ENCODE results near the gene ZNF280C. TPM values are rescaled to one million over a fixed set of nuclear protein-coding genes. Genes with fewer than 3 reads are reported as not detected.

Gene ZNF280C
- total RNA-seq, 2 experiments from 2014 or later: 3.9 to 4.0 TPM

DNA sequence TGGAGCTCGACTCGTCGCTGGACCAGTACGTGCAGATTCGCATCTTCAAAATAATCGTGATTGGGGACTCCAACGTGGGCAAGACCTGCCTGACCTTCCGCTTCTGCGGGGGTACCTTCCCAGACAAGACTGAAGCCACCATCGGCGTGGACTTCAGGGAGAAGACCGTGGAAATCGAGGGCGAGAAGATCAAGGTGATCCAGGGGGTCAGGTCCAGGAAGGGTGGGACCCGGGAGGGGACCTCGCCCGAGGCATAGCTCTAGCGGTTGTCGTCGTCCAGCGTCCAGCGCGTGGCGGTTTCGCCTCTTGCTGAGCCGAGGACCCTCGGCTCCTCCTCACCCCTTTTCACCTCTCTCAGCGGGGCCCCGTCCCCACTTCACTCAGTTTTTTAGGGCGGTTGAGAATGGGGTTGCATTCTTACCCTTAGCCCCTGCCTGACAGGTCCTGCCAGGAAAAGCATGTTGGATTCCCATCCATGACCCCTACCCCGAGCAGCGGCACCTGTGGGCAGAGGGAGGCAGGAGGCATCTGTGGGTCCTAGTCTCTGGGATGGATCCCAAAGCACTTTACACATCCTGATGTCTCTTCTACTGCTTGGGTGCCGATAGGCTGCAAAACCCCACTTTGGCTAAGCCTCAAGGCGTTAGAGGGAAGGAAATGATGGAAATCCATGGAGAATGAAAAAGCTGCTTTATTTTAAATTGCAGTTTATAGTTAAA, 96.4 kb downstream of the ZNF280C start:
- CTCF ChIA-PET: no interaction called here
- DNase-seq: no peak
- Mint-ChIP-seq H3K4me1 (ENCODE audit: low read depth) (peaks cover 37% of the 10 kb centered on the region), H3K27ac (peak overlapping the region; percentile 94), H3K36me3 (ENCODE audit: low read depth) (no peaks in the 10 kb centered on the region), H3K4me3 (peak overlapping the region; percentile 87), H3K27me3 (ENCODE audit: low read depth) (no peaks in the 10 kb centered on the region), H3K9me3 (no peaks in the 10 kb centered on the region)
- intact Hi-C loops (cut with micrococcal nuclease): loop anchor here (2.0 to 10.0 kb wide), 4 partner anchors 63 to 730 kb away; partner anchors contain the start of genes ENOX2 and ZDHHC9

DNA sequence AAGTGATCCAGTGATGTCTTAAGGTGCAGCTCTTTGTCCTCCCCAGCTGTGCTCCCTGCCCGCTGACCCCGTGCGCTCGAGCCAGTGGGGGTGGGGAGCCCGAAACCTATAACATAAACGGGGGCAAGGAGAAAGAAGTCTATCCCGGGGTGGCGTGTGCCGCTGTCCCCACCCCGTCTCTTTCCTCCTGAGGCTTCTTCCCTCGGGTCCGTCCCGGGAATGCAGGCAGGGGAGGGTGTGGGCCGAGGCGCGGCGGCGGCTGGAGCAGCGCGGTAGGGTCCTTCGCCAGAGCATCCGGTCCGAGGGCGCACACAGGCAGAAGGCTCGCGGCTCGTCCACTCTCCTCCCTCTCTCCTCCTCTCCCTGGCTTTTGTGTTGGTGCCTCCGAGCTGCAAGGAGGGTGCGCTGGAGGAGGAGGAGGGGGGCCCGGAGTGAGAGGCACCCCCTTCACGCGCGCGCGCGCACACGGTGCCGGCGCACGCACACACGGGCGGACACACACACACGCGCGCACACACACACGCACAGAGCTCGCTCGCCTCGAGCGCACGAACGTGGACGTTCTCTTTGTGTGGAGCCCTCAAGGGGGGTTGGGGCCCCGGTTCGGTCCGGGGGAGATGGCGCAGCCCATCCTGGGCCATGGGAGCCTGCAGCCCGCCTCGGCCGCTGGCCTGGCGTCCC, 97.1 kb downstream of the ZNF280C start, which contains the start of gene RAB33A:
Gene RAB33A (plus strand): TSS at position 517 of the 681 bp plus-strand sequence. CDS start 101 bp downstream, at position 618.
- peaks cover 37% of the 10 kb centered on the region for H3K4me1 Mint-ChIP-seq (ENCODE audit: low read depth)
- H3K36me3 Mint-ChIP-seq (ENCODE audit: low read depth): no peaks in the 10 kb centered on the region
- CTCF ChIA-PET: no interaction called here
- DNase-seq: peak; percentile 32
- H3K4me3 Mint-ChIP-seq: peak within 1 kb of the TSS; percentile 87
- no peaks in the 10 kb centered on the region for H3K9me3 Mint-ChIP-seq
- no peaks in the 10 kb centered on the region for H3K27me3 Mint-ChIP-seq (ENCODE audit: low read depth)
- intact Hi-C loops (cut with micrococcal nuclease): loop anchor here (2.0 to 10.0 kb wide), 5 partner anchors 63 to 731 kb away; partner anchors contain the start of genes ENOX2, ZDHHC9 and ZNF280C
- peak within 1 kb of the TSS; percentile 94 for H3K27ac Mint-ChIP-seq

DNA sequence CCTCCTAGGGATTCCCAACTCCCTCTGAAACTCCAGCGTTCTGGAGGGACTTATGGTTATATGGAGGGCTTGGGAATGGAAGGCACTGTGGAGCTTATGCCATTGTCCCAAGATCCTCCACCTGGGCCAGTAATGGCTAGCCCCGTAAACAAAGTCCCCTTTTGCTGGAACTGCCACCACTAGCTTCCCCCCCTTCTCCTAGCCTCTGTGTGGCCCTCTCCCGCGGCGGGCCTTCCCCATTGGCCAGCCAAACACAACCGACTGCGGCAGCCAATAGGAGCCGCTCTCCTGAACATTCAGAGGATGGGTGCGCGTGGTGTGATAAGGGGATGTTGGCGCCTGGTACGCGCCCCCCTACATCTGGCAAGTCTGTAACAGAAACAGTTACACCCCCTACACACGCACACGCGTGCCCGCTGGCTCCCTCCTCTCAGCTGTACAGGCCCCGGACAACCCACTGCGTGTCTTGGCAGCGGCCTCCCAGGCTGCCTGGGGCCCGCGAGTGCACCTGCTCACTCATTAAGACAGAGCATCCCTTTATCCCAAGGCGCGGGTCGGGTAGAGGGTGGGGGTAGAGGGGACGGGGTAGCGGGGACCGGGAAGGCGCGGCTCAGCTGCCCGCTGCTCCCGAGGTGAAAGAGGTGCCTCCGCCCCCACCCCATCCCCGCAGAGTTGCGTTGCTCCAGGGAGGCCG, 97.8 kb downstream of the ZNF280C start:
- no peaks in the 10 kb centered on the region for H3K27me3 Mint-ChIP-seq (ENCODE audit: low read depth)
- no peaks in the 10 kb centered on the region for H3K9me3 Mint-ChIP-seq
- no peaks in the 10 kb centered on the region for H3K36me3 Mint-ChIP-seq (ENCODE audit: low read depth)
- H3K4me1 Mint-ChIP-seq (ENCODE audit: low read depth): peaks cover 31% of the 10 kb centered on the region
- peak; percentile 77 for DNase-seq
- intact Hi-C loops (cut with micrococcal nuclease): loop anchor here (2.0 to 10.0 kb wide), 3 partner anchors 98 to 731 kb away; partner anchors contain the start of genes ENOX2, ZDHHC9 and ZNF280C
- CTCF ChIA-PET: no interaction called here
- peak overlapping the region; percentile 94 for H3K27ac Mint-ChIP-seq
- H3K4me3 Mint-ChIP-seq: peak overlapping the region; percentile 87

DNA sequence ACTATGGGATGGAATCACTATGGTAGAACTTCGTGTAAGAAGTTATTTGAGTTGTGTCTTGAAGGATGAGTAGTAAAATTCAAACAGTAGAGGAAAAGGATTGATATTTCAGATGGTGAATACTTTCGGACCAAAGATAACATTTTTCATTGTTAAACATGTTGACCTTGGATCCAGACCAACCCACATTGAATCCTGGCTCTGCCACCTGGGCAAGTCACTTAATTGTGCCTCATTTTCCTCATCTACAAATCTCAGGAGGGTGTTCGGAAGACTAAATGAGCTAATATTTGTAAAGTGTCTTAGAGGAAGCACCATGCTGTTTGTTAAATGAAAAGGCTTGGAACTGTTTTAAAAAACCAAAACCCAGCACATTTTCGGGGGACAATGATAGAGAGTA, 101.7 kb downstream of the ZNF280C start:
- CTCF ChIA-PET: interaction anchor here (1.0 kb wide), 1 partner anchor 21 kb away, joined by 3 read pairs; no protein-coding TSS in a partner anchor
- peaks cover 33% of the 10 kb centered on the region for H3K4me1 Mint-ChIP-seq (ENCODE audit: low read depth)
- no peaks in the 10 kb centered on the region for H3K27me3 Mint-ChIP-seq (ENCODE audit: low read depth)
- H3K36me3 Mint-ChIP-seq (ENCODE audit: low read depth): no peaks in the 10 kb centered on the region
- intact Hi-C loops (cut with micrococcal nuclease): loop anchor here (2.0 to 5.0 kb wide), 2 partner anchors 16 to 170 kb away; partner anchors contain the start of gene SLC25A14
- no peaks in the 10 kb centered on the region for H3K9me3 Mint-ChIP-seq
- no peak for DNase-seq
- peak overlapping the region; percentile 92 for H3K27ac Mint-ChIP-seq
- peak overlapping the region; percentile 93 for H3K4me3 Mint-ChIP-seq

DNA sequence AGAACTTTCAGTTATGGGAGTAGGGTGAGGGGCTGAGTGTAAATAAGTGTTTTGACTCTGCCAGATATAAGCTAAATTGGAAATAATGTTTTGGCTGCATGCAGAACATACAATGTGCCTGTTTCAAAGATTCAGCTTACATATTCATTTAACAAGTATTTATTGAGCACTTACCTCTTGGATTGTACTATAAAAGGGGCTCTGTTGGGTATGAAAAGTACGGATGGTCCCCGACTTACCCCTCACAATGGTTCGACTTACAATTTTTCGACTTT, 102.3 kb downstream of the ZNF280C start:
- H3K27ac Mint-ChIP-seq: peak overlapping the region; percentile 92
- peaks cover 35% of the 10 kb centered on the region for H3K4me1 Mint-ChIP-seq (ENCODE audit: low read depth)
- no peak for DNase-seq
- intact Hi-C loops (cut with micrococcal nuclease): loop anchor here (1.0 to 5.0 kb wide), 3 partner anchors 16 to 171 kb away; partner anchors contain the start of gene SLC25A14
- peak overlapping the region; percentile 93 for H3K4me3 Mint-ChIP-seq
- CTCF ChIA-PET: interaction anchor here (1.0 kb wide), 1 partner anchor 21 kb away, joined by 3 read pairs; no protein-coding TSS in a partner anchor
- no peaks in the 10 kb centered on the region for H3K27me3 Mint-ChIP-seq (ENCODE audit: low read depth)
- no peaks in the 10 kb centered on the region for H3K36me3 Mint-ChIP-seq (ENCODE audit: low read depth)
- H3K9me3 Mint-ChIP-seq: no peaks in the 10 kb centered on the region

DNA sequence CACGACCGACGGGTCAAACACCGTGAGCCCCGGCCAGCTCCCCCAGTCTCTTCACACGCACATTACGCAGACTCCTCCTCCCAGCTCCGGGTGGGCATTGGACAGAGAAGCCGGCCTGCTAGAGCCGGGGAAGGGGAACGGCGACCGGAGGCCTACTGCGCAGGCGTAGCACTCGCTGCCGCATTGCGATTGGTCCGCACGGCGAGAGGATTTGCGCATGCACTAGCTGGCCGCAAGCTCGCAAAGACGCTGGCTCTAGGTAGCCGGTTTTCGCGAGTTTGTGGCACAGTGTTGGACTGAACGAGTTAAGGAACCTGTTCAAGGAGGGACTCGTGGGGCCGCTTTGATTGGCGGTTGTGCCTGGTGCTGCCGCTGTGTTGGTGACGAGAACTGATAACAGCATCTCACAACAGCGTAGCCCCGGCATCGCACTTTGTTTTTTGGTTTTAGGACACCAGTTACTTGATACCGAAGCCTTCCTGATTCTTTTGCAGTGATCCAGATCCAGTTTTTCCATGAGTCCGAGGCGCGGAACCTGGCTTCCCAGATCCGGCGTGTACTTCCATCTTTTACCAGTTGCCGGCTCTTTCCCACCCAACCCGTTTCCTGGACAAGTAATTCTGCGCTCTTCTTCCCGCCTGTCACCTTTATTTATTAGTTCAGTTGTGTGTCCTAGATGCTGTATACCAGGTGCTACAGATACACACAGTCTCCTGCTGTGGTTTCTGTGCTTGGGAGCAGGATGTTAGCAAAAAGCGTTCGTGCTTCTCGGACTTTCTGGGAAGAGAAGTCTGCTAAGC, 102.8 kb downstream of the ZNF280C start, which contains the start of gene AIFM1:
Gene AIFM1 (minus strand): TSS at position 139 of the 800 bp plus-strand sequence. CDS start 185 bp downstream, outside the sequence.
- CTCF ChIA-PET: interaction anchor here (0.6 to 1.0 kb wide), 3 partner anchors 22 to 84 kb away, joined by 3 read pairs; no protein-coding TSS in a partner anchor
- DNase-seq: peak; percentile 90
- no peaks in the 10 kb centered on the region for H3K9me3 Mint-ChIP-seq
- peak within 1 kb of the TSS; percentile 92 for H3K27ac Mint-ChIP-seq
- H3K4me1 Mint-ChIP-seq (ENCODE audit: low read depth): peaks cover 35% of the 10 kb centered on the region
- intact Hi-C loops (cut with micrococcal nuclease): loop anchor here (1.0 to 5.0 kb wide), 5 partner anchors 17 to 184 kb away; partner anchors contain the start of genes BCORL1 and SLC25A14
- peak within 1 kb of the TSS; percentile 93 for H3K4me3 Mint-ChIP-seq
- no peaks in the 10 kb centered on the region for H3K27me3 Mint-ChIP-seq (ENCODE audit: low read depth)
- no peaks in the 10 kb centered on the region for H3K36me3 Mint-ChIP-seq (ENCODE audit: low read depth)

DNA sequence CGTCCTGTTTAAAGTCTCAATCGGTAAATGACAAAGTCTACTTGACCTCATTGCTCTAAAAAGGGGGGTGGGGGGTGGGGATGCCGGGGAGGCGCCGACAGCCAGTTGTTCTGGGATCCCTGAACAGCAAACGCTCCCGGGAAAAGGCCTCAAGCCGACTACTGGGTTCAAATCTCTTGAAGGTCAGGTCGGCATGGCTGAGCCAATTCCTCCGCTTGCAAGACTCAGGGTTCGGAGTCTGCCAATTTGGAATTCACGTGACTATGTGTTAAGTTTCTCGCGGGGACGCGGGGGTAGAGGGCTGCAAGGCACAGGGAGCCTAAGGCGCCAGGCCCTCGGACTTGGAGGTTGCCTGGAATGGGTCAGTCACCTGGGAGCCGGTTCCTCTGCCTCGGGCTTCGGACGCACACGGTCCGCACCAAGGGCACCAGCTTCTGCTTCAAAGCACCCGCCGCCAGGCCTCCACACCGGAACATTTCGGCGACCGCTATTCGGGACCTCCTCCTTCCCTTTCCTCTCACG, 103.5 kb downstream of the ZNF280C start:
- Mint-ChIP-seq H3K9me3 (no peaks in the 10 kb centered on the region), H3K4me3 (peak overlapping the region; percentile 93), H3K4me1 (ENCODE audit: low read depth) (peaks cover 35% of the 10 kb centered on the region), H3K27ac (peak overlapping the region; percentile 92), H3K36me3 (ENCODE audit: low read depth) (no peaks in the 10 kb centered on the region), H3K27me3 (ENCODE audit: low read depth) (no peaks in the 10 kb centered on the region)
- CTCF ChIA-PET: interaction anchor here (0.6 to 0.8 kb wide), 2 partner anchors 40 to 83 kb away, joined by 3 read pairs; no protein-coding TSS in a partner anchor
- DNase-seq: peak; percentile 28
- intact Hi-C loops (cut with micrococcal nuclease): loop anchor here (1.0 to 5.0 kb wide), 3 partner anchors 28 to 183 kb away; partner anchors contain the start of genes BCORL1 and SLC25A14

DNA sequence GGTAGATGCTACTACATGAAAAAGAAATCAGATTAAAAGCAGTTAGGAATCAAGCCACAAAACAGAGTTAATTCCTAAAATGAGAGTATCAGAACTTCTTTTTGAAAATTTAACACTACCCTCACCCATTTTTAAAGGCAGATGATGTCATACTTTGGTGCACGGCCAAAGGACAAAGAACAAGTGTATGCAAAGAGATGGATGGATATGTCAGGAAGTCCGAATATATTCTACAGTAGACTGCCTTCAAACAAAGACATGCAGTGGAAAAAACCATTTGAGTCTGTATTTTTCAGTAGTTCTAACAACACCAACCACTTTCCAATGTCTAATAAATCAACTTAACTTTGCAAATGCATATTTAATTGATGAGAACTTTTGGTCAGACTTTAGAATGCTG, 105.3 kb downstream of the ZNF280C start:
- H3K36me3 Mint-ChIP-seq (ENCODE audit: low read depth): no peaks in the 10 kb centered on the region
- CTCF ChIA-PET: interaction anchor here (1.3 kb wide), 1 partner anchor 29 kb away, joined by 3 read pairs; no protein-coding TSS in a partner anchor

DNA sequence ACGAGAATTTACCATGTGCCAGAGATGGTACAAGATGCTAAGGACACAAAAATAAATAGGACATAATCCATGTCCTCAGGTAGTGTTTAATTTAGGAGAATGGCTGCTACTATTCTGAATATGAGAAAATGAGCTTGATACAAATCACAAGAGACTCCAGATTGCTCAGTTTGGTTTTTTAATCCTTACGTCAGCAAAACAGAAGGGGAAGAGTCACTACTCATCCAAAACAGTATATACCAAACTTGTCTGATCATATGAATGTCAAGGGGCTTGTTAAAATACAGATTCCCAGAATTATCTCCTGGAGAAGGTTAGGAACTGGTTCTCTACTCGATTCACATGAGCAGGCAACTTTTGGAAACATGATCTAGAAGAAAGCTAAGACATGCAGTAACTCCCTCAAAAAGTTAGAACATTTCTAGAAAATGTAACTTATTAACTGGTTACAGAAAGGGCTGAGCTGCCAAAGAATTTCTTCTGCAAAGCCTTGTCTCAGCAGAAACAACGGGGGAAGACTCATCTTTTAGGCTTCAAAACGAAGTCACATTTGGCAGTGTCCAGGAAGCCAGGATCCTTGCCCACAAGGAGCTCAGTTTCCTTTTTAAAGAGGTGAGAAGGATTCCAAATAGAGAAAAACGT, 106.5 kb downstream of the ZNF280C start:
- CTCF ChIA-PET: interaction anchor here (1.0 to 1.3 kb wide), 3 partner anchors 24 to 83 kb away, joined by 3 to 4 read pairs (median 3); no protein-coding TSS in a partner anchor
- no peak overlapping the region for H3K4me3 Mint-ChIP-seq
- intact Hi-C loops (cut with micrococcal nuclease): no loop called here
- H3K36me3 Mint-ChIP-seq (ENCODE audit: low read depth): no peaks in the 10 kb centered on the region
- no peaks in the 10 kb centered on the region for H3K27me3 Mint-ChIP-seq (ENCODE audit: low read depth)
- H3K9me3 Mint-ChIP-seq: no peaks in the 10 kb centered on the region
- H3K27ac Mint-ChIP-seq: no peak overlapping the region
- peaks cover 46% of the 10 kb centered on the region for H3K4me1 Mint-ChIP-seq (ENCODE audit: low read depth)
- DNase-seq: no peak

More for the DNA sequence above, 105.3 kb downstream of the ZNF280C start:
- DNase-seq: no peak
- H3K27me3 Mint-ChIP-seq (ENCODE audit: low read depth): no peaks in the 10 kb centered on the region
- intact Hi-C loops (cut with micrococcal nuclease): no loop called here
- H3K9me3 Mint-ChIP-seq: no peaks in the 10 kb centered on the region
- H3K4me3 Mint-ChIP-seq: peak overlapping the region; percentile 38
- no peak overlapping the region for H3K27ac Mint-ChIP-seq
- peaks cover 45% of the 10 kb centered on the region for H3K4me1 Mint-ChIP-seq (ENCODE audit: low read depth)

DNA sequence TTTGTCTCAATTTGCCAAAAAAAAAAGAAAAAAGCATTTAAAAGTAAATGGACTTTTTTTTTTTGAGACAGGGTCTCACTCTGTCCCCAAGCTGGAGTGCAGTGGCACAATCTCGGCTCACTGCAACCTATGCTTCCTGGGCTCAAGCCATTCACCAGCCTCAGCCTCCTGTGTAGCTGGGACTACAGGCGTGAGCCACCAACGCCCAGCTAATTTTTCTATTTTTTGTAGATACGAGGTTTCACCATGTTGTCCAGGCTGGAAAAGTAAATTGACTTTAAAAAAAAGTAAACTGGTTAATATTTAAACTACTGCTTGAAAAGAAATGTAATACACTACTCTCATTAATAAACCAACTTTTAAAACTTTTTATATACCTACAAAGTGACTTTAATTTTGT, 108.9 kb downstream of the ZNF280C start:
- Mint-ChIP-seq H3K36me3 (ENCODE audit: low read depth) (peaks cover 2% of the 10 kb centered on the region), H3K4me1 (ENCODE audit: low read depth) (peaks cover 38% of the 10 kb centered on the region), H3K27me3 (ENCODE audit: low read depth) (no peaks in the 10 kb centered on the region), H3K27ac (no peak overlapping the region), H3K4me3 (no peak overlapping the region), H3K9me3 (no peaks in the 10 kb centered on the region)
- intact Hi-C loops (cut with micrococcal nuclease): no loop called here
- no peak for DNase-seq
- CTCF ChIA-PET: no interaction called here
